ENCODE measurements around the gene CENPS.
"Not testable (repeated sequence)": the region's sequence is repeated elsewhere in the genome, so short reads cannot be mapped to it uniquely, and the experiment has no call there.

Gene CENPS

DNA sequence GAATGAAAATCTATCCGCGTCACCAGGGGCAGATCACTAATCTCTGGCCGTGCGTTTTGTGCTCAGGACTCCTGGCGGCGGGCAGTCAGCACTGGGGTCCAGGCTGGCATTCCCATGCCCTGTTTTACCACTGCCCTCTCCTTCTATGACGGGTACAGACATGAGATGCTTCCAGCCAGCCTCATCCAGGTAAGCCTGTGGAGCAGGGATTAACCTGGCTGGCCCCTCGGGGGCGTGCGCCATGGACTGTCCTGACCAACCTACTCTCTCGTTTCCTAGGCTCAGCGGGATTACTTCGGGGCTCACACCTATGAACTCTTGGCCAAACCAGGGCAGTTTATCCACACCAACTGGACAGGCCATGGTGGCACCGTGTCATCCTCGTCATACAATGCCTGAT is 10.9 kb upstream of the CENPS start:
- no peak for DNase-seq (ENCODE audit: low read depth)

GRCh38 chr1:10421637-10422036 is 8.6 kb upstream of the CENPS start:
- no peak for DNase-seq (ENCODE audit: low read depth)

DNA sequence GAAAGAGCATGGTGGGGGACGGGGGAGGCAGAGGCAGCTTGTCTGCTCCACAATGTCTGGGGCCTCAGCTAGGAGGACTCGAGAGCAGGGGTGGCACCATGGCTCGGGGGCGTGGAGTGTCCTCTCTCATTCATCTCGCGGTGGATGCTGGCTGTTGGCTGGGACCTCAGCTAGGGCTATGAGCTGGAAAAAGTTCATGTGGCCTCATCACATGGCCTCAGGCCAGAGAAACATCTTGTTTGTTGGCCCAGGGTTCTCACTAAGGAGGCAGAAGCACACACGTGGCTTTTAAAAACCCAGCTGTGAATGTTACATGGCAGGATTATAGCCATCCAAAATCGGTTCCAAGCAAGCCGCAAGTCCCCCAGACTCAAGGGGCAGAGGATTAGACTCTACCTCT is 6.2 kb upstream of the CENPS start:
- DNase-seq (ENCODE audit: low read depth): no peak

GRCh38 chr1:10424651-10425050 is 5.6 kb upstream of the CENPS start:
- no peak for DNase-seq (ENCODE audit: low read depth)

DNA sequence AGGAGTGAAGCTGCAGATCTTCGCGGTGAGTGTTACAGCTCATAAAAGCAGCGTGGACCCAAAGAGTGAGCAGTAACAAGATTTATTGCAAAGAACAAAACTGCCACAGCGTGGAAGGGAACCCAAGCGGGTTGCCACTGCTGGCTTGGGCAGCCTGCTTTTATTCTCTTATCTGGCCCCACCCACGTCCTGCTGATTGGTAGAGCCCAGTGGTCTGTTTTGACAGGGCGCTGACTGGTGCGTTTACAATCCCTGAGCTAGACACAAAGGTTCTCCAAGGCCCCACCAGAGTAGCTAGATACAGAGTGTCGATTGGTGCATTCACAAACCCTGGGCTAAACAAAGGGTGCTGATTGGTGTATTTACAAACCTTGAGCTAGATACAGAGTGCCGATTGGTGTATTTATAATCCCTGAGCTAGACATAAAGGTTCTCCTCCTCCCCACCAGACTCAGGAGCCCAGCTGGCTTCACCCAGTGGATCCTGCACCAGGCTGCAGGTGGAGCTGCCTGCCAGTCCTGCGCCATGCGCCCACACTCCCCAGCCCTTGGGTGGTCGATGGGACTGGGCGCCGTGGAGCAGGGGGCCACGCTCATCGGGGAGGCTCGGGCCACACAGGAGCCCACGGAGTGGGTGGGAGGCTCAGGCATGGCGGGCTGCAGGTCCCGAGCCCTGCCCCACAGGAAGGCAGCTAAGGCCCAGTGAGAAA is 4.3 kb upstream of the CENPS start:
- not testable (repeated sequence) for DNase-seq (ENCODE audit: low read depth)

GRCh38 chr1:10426535-10426848 is 3.7 kb upstream of the CENPS start:
- DNase-seq (ENCODE audit: low read depth): not testable (repeated sequence)

DNA sequence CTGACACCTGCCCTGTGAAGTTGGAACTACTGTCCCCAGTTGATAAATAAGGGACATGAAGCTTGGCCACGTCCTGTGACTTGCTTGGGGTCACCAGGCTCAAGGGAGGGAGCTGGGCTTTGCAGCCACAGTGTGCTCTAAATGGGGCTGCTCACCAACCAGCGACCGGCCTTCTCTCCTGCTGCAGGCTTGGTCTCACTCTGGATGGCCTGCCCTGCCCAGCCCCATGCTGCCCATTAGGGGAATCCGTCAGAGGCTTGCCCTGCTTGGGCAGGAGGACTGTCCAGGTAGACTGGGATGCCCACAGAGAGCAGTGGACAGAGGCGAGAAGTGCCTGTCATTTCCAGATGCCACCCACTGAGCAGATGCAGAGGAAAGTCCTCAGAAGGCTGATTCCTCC is 1.2 kb upstream of the CENPS start:
- no peak for DNase-seq (ENCODE audit: low read depth)

DNA sequence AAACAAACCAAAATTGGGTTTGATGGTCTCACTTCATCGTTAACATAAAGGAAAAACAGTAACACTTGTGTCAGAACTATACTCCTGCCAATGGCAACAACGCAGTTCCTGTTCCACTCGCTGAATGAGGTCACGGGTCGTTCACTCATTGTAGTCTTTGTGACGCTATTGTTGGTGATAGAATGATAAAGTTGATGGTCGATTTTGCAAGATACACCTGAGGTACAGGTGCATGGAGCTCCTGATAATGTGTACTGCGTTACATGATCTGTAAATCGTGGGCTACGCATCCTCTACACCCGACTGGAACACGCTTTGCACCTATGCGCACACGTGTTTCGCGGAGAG is 391 bp upstream of the CENPS start:
- no peak for DNase-seq (ENCODE audit: low read depth)

DNA sequence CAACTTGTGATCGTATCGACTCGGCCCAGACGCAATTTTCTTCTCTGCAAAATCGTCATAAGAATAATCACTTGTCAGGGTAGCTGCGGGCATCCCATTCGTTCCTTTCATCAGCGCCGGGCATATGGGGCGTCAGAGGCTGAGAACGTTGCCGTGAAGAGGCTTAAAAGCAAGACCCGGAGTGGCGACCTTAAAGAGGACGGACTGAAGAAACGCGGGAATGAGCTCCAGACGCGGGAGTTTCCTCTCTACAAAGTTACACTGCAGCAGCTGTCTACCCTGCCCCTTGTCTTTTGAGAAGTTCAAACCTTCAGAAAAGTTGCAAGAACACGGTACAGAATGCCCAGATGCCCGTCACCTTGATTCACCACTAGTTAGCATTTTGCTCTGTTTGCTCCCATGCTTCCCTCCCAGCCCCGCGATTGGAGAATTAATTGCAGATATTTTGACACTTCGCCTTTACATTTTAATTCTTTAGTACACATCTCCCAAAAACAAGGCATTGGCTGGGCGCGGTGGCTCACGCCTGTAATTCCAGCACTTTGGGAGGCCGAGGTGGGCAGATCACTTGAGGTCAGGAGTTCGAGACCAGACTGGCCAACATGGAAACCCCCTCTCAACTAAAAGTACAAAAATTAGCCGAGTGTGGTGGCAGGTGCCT is 967 bp downstream of the CENPS start:
- no peak for DNase-seq (ENCODE audit: low read depth)

DNA sequence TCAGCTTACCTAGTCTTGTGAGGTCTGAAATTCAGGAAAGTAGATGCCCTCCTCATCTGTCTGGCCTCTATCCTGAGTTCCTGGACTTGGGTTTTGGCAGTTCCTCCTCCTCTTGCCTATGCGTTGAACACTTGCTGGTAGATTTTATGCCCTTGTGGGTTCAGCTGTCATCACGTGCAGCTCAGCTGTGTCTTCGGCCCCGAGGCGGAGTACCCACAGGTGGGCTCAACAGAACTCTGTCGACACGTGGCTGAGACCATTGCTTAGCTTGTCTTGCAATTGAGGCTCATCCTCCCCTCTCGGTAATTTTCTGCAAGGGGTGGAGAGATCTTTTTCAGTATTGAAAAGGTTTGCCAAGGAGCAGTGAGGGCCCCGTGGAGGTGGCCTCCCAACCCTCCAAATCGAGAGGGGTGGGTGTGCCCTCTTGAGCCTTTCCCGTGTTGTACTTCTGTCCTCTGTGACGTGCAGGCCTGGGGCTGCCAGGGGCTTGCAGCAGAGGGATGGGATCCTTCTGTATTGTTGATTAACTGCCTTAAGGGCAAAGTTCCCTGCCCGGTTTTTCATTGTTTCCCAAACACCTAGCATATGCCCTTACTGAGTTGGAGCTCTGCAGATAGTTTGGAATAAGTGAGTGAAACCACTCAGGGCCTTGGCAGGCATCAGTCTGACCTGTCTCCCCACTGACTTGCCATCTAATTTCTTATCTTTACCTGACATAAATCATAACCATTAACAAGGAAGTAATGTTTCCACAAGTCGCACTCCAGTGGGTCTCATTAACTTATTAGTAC is 2.9 kb downstream of the CENPS start:
- DNase-seq (ENCODE audit: low read depth): no peak

GRCh38 chr1:10433790-10434189 is 3.6 kb downstream of the CENPS start:
- DNase-seq (ENCODE audit: low read depth): no peak

DNA sequence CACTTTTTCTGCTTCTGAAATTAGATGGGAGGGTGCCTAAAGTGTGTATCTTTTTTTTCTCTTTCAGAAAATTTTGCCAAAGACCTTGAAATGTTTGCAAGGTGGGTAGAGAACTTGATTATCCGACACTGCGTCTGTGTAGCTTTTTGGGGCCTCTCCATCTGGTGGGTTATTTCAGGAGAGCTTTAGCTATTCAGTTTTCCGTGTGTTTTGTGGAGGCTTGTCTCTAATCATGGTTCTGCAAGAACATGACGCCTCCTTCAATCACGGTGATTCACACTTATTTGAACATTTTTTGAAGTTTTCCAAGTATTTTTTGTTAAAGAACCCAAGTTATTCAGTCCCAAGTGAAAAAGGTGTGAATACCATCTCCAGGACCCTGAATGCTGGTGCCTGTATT is 4.4 kb downstream of the CENPS start:
- DNase-seq (ENCODE audit: low read depth): no peak

GRCh38 chr1:10437052-10437451 is 6.8 kb downstream of the CENPS start:
- no peak for DNase-seq (ENCODE audit: low read depth)

DNA sequence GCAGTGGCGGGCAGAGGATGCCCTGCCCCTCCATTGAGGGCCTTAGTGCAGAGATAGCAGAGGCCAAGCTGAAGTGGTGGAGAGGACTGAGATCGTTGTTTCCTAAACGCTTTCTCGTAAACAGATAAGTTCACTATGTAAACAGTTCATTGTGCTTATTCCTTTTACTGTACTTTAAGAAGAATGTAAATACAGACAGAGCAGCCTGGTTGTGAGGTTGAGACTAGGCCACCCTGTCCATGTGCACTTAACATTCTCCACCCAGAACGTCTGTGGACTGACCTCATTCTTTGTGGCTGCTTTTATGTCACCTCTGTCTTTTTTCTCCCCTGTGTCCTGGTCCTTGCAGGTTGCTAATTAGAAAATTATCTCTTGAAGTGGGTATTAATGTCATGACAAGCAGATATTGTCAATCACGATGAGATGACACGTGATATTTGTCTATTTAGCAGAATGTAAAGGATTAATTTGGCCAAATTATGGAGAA is 8.5 kb downstream of the CENPS start:
- no peak for DNase-seq (ENCODE audit: low read depth)

DNA sequence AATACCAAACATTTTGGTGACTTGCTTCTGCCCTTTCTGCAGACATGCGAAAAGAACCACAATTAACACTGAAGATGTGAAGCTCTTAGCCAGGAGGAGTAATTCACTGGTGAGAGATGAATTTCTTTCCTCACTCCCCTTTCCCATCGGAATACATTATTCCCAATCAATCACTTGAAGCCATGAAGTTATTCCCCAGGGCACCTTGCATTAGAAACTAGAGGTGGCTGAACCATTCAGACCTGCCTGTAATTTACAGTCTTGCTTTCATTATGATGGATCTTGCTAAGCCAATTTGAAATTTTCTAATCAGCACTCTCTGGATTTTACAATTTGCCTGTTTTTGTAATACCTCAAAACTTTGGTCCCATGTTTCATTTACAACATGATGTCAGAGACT is 10.1 kb downstream of the CENPS start:
- no peak for DNase-seq (ENCODE audit: low read depth)

- DNase-seq (ENCODE audit: low read depth): no peak
These were observed 10.6 kb downstream of the CENPS start for GRCh38 chr1:10440794-10441193.

GRCh38 chr1:10444248-10444647 is 14.0 kb downstream of the CENPS start:
- no peak for DNase-seq (ENCODE audit: low read depth)

- no peak for DNase-seq (ENCODE audit: low read depth)
These were observed 14.7 kb downstream of the CENPS start for GRCh38 chr1:10444795-10445397.

- DNase-seq (ENCODE audit: low read depth): no peak
These were observed 16.7 kb downstream of the CENPS start for GRCh38 chr1:10446790-10447422.

GRCh38 chr1:10449751-10450150 is 19.5 kb downstream of the CENPS start, which contains the start of gene CORT:
CORT (plus strand) TSS chr1:10450031; CDS start chr1:10450224, 193 bp downstream.
- no peak for DNase-seq (ENCODE audit: low read depth)

GRCh38 chr1:10450156-10450814 is 20.1 kb downstream of the CENPS start:
- no peak for DNase-seq (ENCODE audit: low read depth)

DNA sequence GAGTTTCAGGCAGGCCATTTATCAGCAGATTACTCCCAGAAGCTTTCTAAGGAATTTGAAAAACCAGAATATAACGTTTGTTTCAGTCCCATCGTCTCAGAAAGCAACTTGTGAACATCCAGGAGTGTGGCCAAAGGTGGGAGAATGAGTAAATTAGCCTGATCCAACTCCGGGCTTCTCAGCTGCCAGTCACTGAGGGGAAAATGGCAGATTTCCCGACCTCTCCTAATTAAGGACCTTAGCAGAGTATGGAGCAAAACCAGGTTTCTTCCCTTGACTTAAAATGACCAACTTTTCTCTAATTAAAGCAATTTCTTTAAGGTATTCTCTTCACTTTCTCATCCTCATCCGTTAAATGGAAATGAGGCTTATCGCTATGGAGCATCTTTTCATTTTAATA is 20.6 kb downstream of the CENPS start:
- DNase-seq (ENCODE audit: low read depth): no peak
